MM.1S (cell line): Measurements from ENCODE around the gene ITIH3.

Source experiments
- DNase-seq: peaks from one replicate; pipeline ENCODE4 v3.0.0-alpha.2; 2015
- H2AFZ ChIP-seq: fragments of 300-600 bp; sonication (generic); 2 replicates; pipeline ENCODE4 v1.6.0; 2016; ENCODE audit warnings: antibody characterized with exemption, low read length
- H3F3A ChIP-seq: fragments of 300-600 bp; sonication (generic); 2 replicates; pipeline ENCODE4 v1.6.1; 2016; ENCODE audit warnings: mild to moderate bottlenecking, antibody characterized with exemption, low read length, moderate library complexity, mixed read lengths; ENCODE audit not compliant: insufficient read depth
- H3K27ac ChIP-seq: fragments of 300-600 bp; sonication (generic); 2 replicates; pipeline ENCODE4 v1.5.1; 2016; ENCODE audit warnings: mild to moderate bottlenecking, low read length
- H3K27me3 ChIP-seq: fragments of 300-600 bp; sonication (generic); replicated peaks from 2 replicates; pipeline ENCODE4 v1.6.0; 2016; ENCODE audit warnings: low read length; ENCODE audit not compliant: insufficient read depth
- H3K36me3 ChIP-seq: fragments of 300-600 bp; sonication (generic); replicated peaks from 2 replicates; pipeline ENCODE4 v1.6.1; 2016; ENCODE audit warnings: mild to moderate bottlenecking, low read length, mixed read lengths; ENCODE audit not compliant: insufficient read depth
- H3K4me1 ChIP-seq: fragments of 300-600 bp; sonication (generic); 2 replicates; pipeline ENCODE4 v1.6.1; 2016; ENCODE audit warnings: low read length, mixed read lengths
- H3K4me2 ChIP-seq: fragments of 300-600 bp; sonication (generic); 2 replicates; pipeline ENCODE4 v1.6.0; 2016; ENCODE audit warnings: low read depth, low read length
- H3K4me3 ChIP-seq: fragments of 300-600 bp; sonication (generic); 2 replicates; pipeline ENCODE4 v1.5.1; 2016; ENCODE audit warnings: low read length, mixed read lengths
- H3K79me2 ChIP-seq: fragments of 300-600 bp; sonication (generic); 2 replicates; pipeline ENCODE4 v1.6.1; 2016; ENCODE audit warnings: mixed run types, low read length, mixed read lengths
- H3K9ac ChIP-seq: fragments of 300-600 bp; sonication (generic); 2 replicates; pipeline ENCODE4 v1.6.1; 2016; ENCODE audit warnings: low read length, mixed read lengths
- H3K9me2 ChIP-seq: fragments of 300-600 bp; sonication (generic); replicated peaks from 2 replicates; pipeline ENCODE4 v1.6.1; 2016; ENCODE audit warnings: mild to moderate bottlenecking, low read length, mixed read lengths; ENCODE audit not compliant: insufficient read depth
- H3K9me3 ChIP-seq: fragments of 300-600 bp; sonication (generic); replicated peaks from 2 replicates; pipeline ENCODE4 v1.6.1; 2016; ENCODE audit warnings: mild to moderate bottlenecking, low read length, mixed read lengths; ENCODE audit not compliant: insufficient read depth
- H4K20me1 ChIP-seq: fragments of 300-600 bp; sonication (generic); 2 replicates; pipeline ENCODE4 v1.6.1; 2016; ENCODE audit warnings: mild to moderate bottlenecking, low read length, moderate library complexity, mixed read lengths; ENCODE audit not compliant: insufficient read depth
- EZH2 ChIP-seq: fragments of 300-600 bp; sonication (generic); optimal IDR thresholded peaks from 2 replicates; pipeline ENCODE3; 2017; ENCODE audit warnings: low read depth, mild to moderate bottlenecking, antibody characterized with exemption, low read length, mixed read lengths
- EZH2phosphoT487 ChIP-seq: fragments of 300-600 bp; sonication (generic); IDR thresholded peaks from 2 replicates; pipeline ENCODE4 v1.6.1; 2018; ENCODE audit warnings: antibody characterized with exemption, low read length
- TF ChIP-seq, protein P1 (sequence below): fragments of 300-600 bp; sonication (generic); IDR thresholded peaks from 2 replicates; pipeline ENCODE4 v1.5.1; 2016; ENCODE audit warnings: antibody characterized with exemption, low read length, mixed read lengths

Gene ITIH3

DNA sequence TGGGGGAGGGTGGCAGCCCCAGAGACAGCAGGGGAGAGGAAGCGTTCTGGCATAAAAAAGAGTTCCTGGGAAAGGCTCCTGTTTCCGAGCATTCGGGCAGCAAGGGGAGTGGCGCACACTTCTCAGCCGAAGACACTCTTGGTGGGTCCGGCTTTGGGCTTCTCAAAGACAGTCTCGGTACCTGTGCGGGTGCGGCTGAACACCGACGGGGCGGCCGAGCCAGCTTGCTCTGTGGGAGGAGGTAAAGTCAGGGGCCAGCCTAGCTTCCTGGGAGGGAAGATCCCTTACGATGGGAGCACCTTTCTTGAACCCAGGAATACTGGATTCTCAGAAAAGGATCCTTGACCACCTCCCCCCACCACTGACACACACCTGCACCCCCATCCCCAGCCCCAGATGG lies 38.6 kb downstream of the ITIH3 start:
- Histone ChIP-seq H3K27ac (no peak overlapping the region), H3K4me2 (no peak overlapping the region), H3F3A (no peaks in the 10 kb centered on the region), H3K9me2 (no peaks in the 10 kb centered on the region), H3K36me3 (no peaks in the 10 kb centered on the region), H3K79me2 (no peaks in the 10 kb centered on the region), H3K9ac (no peak overlapping the region), H3K4me1 (no peaks in the 10 kb centered on the region), H3K9me3 (no peaks in the 10 kb centered on the region), H4K20me1 (no peaks in the 10 kb centered on the region), H3K27me3 (no peaks in the 10 kb centered on the region), H3K4me3 (no peak overlapping the region), H2AFZ (no peak overlapping the region)
- DNase-seq = no peak
- TF ChIP-seq EZH2phosphoT487 (no peak), EZH2 (no peak)
- TF ChIP-seq, protein P1, sequence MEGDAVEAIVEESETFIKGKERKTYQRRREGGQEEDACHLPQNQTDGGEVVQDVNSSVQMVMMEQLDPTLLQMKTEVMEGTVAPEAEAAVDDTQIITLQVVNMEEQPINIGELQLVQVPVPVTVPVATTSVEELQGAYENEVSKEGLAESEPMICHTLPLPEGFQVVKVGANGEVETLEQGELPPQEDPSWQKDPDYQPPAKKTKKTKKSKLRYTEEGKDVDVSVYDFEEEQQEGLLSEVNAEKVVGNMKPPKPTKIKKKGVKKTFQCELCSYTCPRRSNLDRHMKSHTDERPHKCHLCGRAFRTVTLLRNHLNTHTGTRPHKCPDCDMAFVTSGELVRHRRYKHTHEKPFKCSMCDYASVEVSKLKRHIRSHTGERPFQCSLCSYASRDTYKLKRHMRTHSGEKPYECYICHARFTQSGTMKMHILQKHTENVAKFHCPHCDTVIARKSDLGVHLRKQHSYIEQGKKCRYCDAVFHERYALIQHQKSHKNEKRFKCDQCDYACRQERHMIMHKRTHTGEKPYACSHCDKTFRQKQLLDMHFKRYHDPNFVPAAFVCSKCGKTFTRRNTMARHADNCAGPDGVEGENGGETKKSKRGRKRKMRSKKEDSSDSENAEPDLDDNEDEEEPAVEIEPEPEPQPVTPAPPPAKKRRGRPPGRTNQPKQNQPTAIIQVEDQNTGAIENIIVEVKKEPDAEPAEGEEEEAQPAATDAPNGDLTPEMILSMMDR = no peak

DNA sequence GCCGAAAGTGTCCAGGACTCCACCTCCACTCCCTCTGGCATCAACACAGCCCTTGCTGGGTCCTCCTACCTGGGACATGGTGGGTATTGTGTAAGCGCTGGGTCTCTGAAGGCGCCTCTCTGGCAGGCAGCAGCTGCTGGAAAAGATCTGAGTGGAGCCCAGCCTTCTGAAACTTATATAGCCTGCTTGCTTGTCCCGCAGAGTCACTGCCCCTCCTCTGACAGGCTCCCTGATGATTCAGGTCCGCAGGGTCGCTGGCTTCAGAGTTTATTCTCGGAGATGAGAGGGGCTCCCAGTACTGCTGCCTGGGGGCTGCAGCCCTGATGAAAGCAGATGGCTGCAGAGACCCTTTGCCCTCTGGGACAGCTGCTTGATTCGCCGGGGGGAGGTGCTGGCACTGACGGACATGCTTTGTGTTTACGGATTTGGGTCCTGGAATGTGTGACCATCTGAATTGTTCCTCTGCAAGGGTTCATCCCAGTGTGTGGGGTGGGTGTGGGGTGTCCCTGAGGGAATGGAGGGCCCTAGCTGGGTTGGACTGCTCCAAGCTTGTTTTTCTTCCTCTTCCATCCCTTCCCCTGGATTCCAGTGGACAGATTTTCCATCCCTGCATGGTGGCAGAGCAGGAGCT lies 40.4 kb downstream of the ITIH3 start, which contains the start of gene MUSTN1:
MUSTN1 (minus strand) TSS at position 149 of the 631 bp plus-strand sequence; CDS start at position 78, 71 bp downstream.
- H3K79me2 ChIP-seq = no peaks in the 10 kb centered on the region
- H3F3A ChIP-seq = no peaks in the 10 kb centered on the region
- no peak within 1 kb of the TSS for H3K9ac ChIP-seq
- no peak within 1 kb of the TSS for H3K4me3 ChIP-seq
- no peak within 1 kb of the TSS for H3K27ac ChIP-seq
- no peaks in the 10 kb centered on the region for H3K9me2 ChIP-seq
- no peak for DNase-seq
- H3K4me1 ChIP-seq = no peaks in the 10 kb centered on the region
- no peaks in the 10 kb centered on the region for H3K36me3 ChIP-seq
- H2AFZ ChIP-seq = no peak within 1 kb of the TSS
- no peaks in the 10 kb centered on the region for H4K20me1 ChIP-seq
- TF ChIP-seq, protein P1 = no peak
- TF ChIP-seq EZH2phosphoT487 = no peak
- no peak for TF ChIP-seq EZH2
- no peak within 1 kb of the TSS for H3K4me2 ChIP-seq
- no peaks in the 10 kb centered on the region for H3K9me3 ChIP-seq
- no peaks in the 10 kb centered on the region for H3K27me3 ChIP-seq

DNA sequence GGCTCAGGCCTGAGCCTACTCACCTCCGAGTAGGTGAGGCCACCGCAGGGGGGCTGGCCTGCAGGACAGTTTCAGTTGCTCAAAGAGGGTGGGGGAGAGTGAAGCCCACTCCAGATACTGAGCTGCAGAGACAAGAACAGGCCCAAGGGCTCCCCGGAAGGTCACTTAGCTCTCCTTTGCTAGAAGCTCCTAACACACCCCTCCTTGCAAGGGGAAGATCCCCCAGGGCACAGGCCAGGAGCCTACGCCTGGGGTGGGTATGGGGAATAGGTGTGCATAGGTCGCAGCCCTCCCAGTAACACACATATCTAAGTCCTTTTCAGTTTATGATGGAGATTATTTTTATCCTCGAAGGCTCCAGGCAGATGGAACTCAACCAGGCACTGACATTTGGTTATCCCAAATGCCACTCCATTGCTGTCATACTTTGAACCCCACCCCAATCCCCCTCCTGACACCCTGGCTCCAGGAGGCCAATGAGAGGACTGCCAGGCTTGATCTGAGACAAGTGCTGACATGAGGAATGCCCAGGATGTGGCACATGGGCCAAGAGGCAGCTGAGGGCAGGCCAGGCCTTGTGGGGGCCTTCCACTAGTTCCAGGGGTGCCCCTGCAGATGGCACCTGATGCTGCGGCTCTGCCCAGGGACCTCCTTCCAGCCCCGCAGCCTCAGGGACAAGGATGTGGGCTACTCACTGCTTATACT lies 41.3 kb downstream of the ITIH3 start:
- Histone ChIP-seq H4K20me1 (no peaks in the 10 kb centered on the region), H3K4me2 (no peak overlapping the region), H3K36me3 (no peaks in the 10 kb centered on the region), H3K79me2 (no peaks in the 10 kb centered on the region), H3K27ac (no peak overlapping the region), H2AFZ (no peak overlapping the region), H3K9ac (no peak overlapping the region), H3K4me1 (no peaks in the 10 kb centered on the region), H3K4me3 (no peak overlapping the region), H3K9me2 (no peaks in the 10 kb centered on the region), H3K27me3 (no peaks in the 10 kb centered on the region), H3F3A (no peaks in the 10 kb centered on the region), H3K9me3 (no peaks in the 10 kb centered on the region)
- TF ChIP-seq EZH2 (no peak), EZH2phosphoT487 (no peak)
- TF ChIP-seq, protein P1 = no peak
- no peak for DNase-seq
